SK-N-SH treated with all-trans-retinoic acid at 6 μM for 48 hours (cell line): ENCODE data around the gene GRM7.

Source experiments
- ATAC-seq: fragments of 200-7000 bp; cut with Tn5 transposase; 3 replicates; pipeline ENCODE4 v1.9.1; 2020; ENCODE audit warnings: mild to moderate bottlenecking, moderate library complexity
- ARNTL ChIP-seq: fragments of 450-650 bp; formaldehyde crosslinking; IDR thresholded peaks from 2 replicates; pipeline ENCODE4 v1.5.0; 2020; ENCODE audit warnings: low read depth, mild to moderate bottlenecking, moderate library complexity, borderline replicate concordance
- BACH2 ChIP-seq: fragments of 250-450 bp; sonication (Bioruptor Pico); IDR thresholded peaks from 2 replicates; pipeline ENCODE4 v1.9.0; 2021; ENCODE audit warnings: mild to moderate bottlenecking, borderline replicate concordance
- CSDC2 ChIP-seq: fragments of 250-450 bp; sonication (Bioruptor Pico); IDR thresholded peaks from 2 replicates; pipeline ENCODE4 v1.5.0; 2020; ENCODE audit warnings: mild to moderate bottlenecking, moderate library complexity
- ESRRG ChIP-seq: fragments of 250-450 bp; sonication (Bioruptor Pico); IDR thresholded peaks from 2 replicates; pipeline ENCODE4 v1.6.1; 2021; ENCODE audit warnings: mild to moderate bottlenecking
- GLIS3 ChIP-seq: fragments of 250-450 bp; sonication (Bioruptor Pico); IDR thresholded peaks from 2 replicates; pipeline ENCODE4 v1.5.0; 2020; ENCODE audit warnings: mild to moderate bottlenecking, moderate library complexity
- ISL1 ChIP-seq: fragments of 250-450 bp; sonication (Bioruptor Pico); IDR thresholded peaks from 2 replicates; pipeline ENCODE4 v2.1.2; 2022; ENCODE audit warnings: mild to moderate bottlenecking, moderate library complexity
- OSR1 ChIP-seq: fragments of 250-450 bp; sonication (Bioruptor Pico); IDR thresholded peaks from 2 replicates; pipeline ENCODE4 v1.8.0; 2022; ENCODE audit warnings: moderate library complexity, mild to moderate bottlenecking, inconsistent platforms
- PPARA ChIP-seq: fragments of 250-450 bp; sonication (Bioruptor Pico); IDR thresholded peaks from 2 replicates; pipeline ENCODE4 v1.5.0; 2020; ENCODE audit warnings: mild to moderate bottlenecking, borderline replicate concordance
- RARB ChIP-seq: fragments of 250-450 bp; sonication (Bioruptor Pico); IDR thresholded peaks from 2 replicates; pipeline ENCODE4 v1.8.0; 2021; ENCODE audit warnings: mild to moderate bottlenecking, moderate library complexity
- SNAI2 ChIP-seq: fragments of 250-450 bp; sonication (Bioruptor Pico); IDR thresholded peaks from 2 replicates; pipeline ENCODE4 v1.5.0; 2020; ENCODE audit warnings: mild to moderate bottlenecking, moderate library complexity
- TCF4 ChIP-seq: fragments of 250-450 bp; sonication (Bioruptor Pico); IDR thresholded peaks from 2 replicates; pipeline ENCODE4 v1.8.0; 2021; ENCODE audit warnings: mild to moderate bottlenecking, moderate library complexity, borderline replicate concordance
- TOX ChIP-seq: fragments of 250-450 bp; sonication (Bioruptor Pico); IDR thresholded peaks from 2 replicates; pipeline ENCODE4 v1.8.0; 2021; ENCODE audit warnings: mild to moderate bottlenecking, moderate library complexity, borderline replicate concordance
- ZC3H10 ChIP-seq: fragments of 250-450 bp; sonication (Bioruptor Pico); IDR thresholded peaks from 2 replicates; pipeline ENCODE4 v1.5.1; 2021; ENCODE audit warnings: mild to moderate bottlenecking, moderate library complexity
- ZFP3 ChIP-seq: fragments of 250-450 bp; sonication (Bioruptor Pico); IDR thresholded peaks from 2 replicates; pipeline ENCODE4 v1.5.0; 2020; ENCODE audit warnings: mild to moderate bottlenecking, moderate library complexity
- ZFP30 ChIP-seq: fragments of 450-650 bp; formaldehyde crosslinking; IDR thresholded peaks from 2 replicates; pipeline ENCODE4 v1.5.0; 2022; ENCODE audit warnings: mild to moderate bottlenecking, moderate library complexity
- ZNF565 ChIP-seq: fragments of 450-650 bp; formaldehyde crosslinking; conservative IDR thresholded peaks from 2 replicates; pipeline ENCODE4 v1.5.0; 2020; ENCODE audit warnings: low read depth, mild to moderate bottlenecking, moderate library complexity
- ZNF70 ChIP-seq: fragments of 450-650 bp; formaldehyde crosslinking; IDR thresholded peaks from 2 replicates; pipeline ENCODE4 v1.5.0; 2020; ENCODE audit warnings: mild to moderate bottlenecking, moderate library complexity
- ZNF8 ChIP-seq: fragments of 450-650 bp; formaldehyde crosslinking; IDR thresholded peaks from 2 replicates; pipeline ENCODE4 v1.5.0; 2020; ENCODE audit warnings: mild to moderate bottlenecking, moderate library complexity
- TF ChIP-seq, protein P1 (sequence below): fragments of 250-450 bp; sonication (Bioruptor Pico); IDR thresholded peaks from 2 replicates; pipeline ENCODE4 v1.5.0; 2020; ENCODE audit warnings: mild to moderate bottlenecking, moderate library complexity
- TF ChIP-seq, protein P2 (sequence below): fragments of 250-450 bp; sonication (Bioruptor Pico); IDR thresholded peaks from 2 replicates; pipeline ENCODE4 v1.8.0; 2020; ENCODE audit warnings: mild to moderate bottlenecking, moderate library complexity, borderline replicate concordance
- TF ChIP-seq, protein P3 (sequence below): fragments of 250-450 bp; sonication (Bioruptor Pico); IDR thresholded peaks from 2 replicates; pipeline ENCODE4 v1.5.1; 2020; ENCODE audit warnings: low read depth, mild to moderate bottlenecking, moderate library complexity
- TF ChIP-seq, protein P4 (sequence below): fragments of 250-450 bp; sonication (Bioruptor Pico); IDR thresholded peaks from 2 replicates; pipeline ENCODE4 v1.8.0; 2021; ENCODE audit warnings: low read depth, mild to moderate bottlenecking, moderate library complexity, borderline replicate concordance

Gene GRM7

DNA sequence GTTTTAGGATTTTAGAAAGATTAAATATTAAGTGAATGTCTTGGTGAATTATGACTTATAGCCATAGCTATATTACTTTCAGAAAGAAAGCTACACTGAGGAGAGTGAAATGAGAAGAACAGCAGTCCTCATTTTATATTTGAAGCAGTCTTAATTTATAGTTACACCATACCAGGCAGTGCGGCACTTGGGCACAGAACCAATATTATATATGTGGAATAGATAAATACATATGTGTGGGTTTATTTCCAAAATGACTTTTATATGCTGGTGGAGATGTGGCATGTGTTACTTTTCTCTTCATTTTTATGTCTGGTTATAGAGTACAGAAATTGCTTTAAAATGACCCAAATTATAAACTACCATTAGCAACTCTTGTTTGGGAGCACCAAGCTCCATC is 759.5 kb downstream of the GRM7 start:
- ATAC-seq: no peak
- no peak for TF ChIP-seq ZNF8
- TF ChIP-seq OSR1: no peak
- TF ChIP-seq ESRRG (CRISPR knock-in tag): no peak
- no peak for TF ChIP-seq ZNF565 (CRISPR knock-in tag)
- TF ChIP-seq ZFP3: no peak
- TF ChIP-seq RARB (CRISPR knock-in tag): no peak
- no peak for TF ChIP-seq ARNTL (CRISPR knock-in tag)
- TF ChIP-seq SNAI2 (CRISPR knock-in tag): no peak
- no peak for TF ChIP-seq GLIS3 (CRISPR knock-in tag)
- TF ChIP-seq TOX (CRISPR knock-in tag): no peak
- TF ChIP-seq, protein P1, sequence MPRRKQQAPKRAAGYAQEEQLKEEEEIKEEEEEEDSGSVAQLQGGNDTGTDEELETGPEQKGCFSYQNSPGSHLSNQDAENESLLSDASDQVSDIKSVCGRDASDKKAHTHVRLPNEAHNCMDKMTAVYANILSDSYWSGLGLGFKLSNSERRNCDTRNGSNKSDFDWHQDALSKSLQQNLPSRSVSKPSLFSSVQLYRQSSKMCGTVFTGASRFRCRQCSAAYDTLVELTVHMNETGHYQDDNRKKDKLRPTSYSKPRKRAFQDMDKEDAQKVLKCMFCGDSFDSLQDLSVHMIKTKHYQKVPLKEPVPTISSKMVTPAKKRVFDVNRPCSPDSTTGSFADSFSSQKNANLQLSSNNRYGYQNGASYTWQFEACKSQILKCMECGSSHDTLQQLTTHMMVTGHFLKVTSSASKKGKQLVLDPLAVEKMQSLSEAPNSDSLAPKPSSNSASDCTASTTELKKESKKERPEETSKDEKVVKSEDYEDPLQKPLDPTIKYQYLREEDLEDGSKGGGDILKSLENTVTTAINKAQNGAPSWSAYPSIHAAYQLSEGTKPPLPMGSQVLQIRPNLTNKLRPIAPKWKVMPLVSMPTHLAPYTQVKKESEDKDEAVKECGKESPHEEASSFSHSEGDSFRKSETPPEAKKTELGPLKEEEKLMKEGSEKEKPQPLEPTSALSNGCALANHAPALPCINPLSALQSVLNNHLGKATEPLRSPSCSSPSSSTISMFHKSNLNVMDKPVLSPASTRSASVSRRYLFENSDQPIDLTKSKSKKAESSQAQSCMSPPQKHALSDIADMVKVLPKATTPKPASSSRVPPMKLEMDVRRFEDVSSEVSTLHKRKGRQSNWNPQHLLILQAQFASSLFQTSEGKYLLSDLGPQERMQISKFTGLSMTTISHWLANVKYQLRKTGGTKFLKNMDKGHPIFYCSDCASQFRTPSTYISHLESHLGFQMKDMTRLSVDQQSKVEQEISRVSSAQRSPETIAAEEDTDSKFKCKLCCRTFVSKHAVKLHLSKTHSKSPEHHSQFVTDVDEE: no peak
- no peak for TF ChIP-seq CSDC2 (CRISPR knock-in tag)
- no peak for TF ChIP-seq TCF4
- TF ChIP-seq ISL1: no peak
- no peak for TF ChIP-seq ZC3H10 (CRISPR knock-in tag)
- TF ChIP-seq, all 23 proteins: peak for 0

DNA sequence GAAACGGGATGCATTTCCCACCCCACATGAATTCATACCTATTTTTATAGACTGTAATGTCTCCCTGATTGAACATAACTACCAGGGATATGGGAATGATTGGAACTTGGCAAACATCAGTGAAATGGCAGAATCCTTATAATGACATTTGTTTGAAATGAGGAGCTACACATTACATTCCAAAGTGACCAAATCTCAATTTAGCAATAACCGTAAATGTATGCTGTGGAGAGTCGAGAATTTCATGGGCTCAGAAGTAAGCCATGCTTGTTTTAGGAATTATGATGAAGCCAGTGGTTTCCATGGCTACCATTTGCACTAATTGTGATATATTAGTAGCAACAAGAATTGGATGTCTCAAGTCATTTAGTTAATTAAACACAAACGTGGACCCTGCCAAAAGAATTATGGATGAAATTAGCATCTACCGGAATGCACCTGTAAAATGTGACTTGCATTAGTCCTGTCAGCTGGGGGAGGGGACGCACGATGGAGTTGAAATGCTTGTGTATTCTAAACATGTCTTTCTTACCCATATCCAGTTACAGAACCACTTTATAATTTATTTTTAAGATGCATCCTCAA is 760.2 kb downstream of the GRM7 start:
- ATAC-seq: no peak
- no peak for TF ChIP-seq TCF4
- TF ChIP-seq, protein P2, sequence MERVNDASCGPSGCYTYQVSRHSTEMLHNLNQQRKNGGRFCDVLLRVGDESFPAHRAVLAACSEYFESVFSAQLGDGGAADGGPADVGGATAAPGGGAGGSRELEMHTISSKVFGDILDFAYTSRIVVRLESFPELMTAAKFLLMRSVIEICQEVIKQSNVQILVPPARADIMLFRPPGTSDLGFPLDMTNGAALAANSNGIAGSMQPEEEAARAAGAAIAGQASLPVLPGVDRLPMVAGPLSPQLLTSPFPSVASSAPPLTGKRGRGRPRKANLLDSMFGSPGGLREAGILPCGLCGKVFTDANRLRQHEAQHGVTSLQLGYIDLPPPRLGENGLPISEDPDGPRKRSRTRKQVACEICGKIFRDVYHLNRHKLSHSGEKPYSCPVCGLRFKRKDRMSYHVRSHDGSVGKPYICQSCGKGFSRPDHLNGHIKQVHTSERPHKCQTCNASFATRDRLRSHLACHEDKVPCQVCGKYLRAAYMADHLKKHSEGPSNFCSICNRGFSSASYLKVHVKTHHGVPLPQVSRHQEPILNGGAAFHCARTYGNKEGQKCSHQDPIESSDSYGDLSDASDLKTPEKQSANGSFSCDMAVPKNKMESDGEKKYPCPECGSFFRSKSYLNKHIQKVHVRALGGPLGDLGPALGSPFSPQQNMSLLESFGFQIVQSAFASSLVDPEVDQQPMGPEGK (CRISPR knock-in tag): no peak
- no peak for TF ChIP-seq ZC3H10 (CRISPR knock-in tag)
- TF ChIP-seq, protein P3, sequence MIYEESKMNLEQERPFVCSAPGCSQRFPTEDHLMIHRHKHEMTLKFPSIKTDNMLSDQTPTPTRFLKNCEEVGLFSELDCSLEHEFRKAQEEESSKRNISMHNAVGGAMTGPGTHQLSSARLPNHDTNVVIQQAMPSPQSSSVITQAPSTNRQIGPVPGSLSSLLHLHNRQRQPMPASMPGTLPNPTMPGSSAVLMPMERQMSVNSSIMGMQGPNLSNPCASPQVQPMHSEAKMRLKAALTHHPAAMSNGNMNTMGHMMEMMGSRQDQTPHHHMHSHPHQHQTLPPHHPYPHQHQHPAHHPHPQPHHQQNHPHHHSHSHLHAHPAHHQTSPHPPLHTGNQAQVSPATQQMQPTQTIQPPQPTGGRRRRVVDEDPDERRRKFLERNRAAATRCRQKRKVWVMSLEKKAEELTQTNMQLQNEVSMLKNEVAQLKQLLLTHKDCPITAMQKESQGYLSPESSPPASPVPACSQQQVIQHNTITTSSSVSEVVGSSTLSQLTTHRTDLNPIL (CRISPR knock-in tag): no peak
- no peak for TF ChIP-seq CSDC2 (CRISPR knock-in tag)
- TF ChIP-seq, protein P4, sequence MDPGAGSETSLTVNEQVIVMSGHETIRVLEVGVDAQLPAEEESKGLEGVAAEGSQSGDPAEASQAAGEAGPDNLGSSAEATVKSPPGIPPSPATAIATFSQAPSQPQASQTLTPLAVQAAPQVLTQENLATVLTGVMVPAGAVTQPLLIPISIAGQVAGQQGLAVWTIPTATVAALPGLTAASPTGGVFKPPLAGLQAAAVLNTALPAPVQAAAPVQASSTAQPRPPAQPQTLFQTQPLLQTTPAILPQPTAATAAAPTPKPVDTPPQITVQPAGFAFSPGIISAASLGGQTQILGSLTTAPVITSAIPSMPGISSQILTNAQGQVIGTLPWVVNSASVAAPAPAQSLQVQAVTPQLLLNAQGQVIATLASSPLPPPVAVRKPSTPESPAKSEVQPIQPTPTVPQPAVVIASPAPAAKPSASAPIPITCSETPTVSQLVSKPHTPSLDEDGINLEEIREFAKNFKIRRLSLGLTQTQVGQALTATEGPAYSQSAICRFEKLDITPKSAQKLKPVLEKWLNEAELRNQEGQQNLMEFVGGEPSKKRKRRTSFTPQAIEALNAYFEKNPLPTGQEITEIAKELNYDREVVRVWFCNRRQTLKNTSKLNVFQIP (CRISPR knock-in tag): no peak
- no peak for TF ChIP-seq TOX (CRISPR knock-in tag)
- TF ChIP-seq ISL1: no peak
- no peak for TF ChIP-seq ZNF565 (CRISPR knock-in tag)
- no peak for TF ChIP-seq RARB (CRISPR knock-in tag)
- TF ChIP-seq PPARA (CRISPR knock-in tag): no peak
- TF ChIP-seq ZFP30 (CRISPR knock-in tag): no peak
- no peak for TF ChIP-seq ZNF70 (CRISPR knock-in tag)
- TF ChIP-seq GLIS3 (CRISPR knock-in tag): no peak
- TF ChIP-seq BACH2 (CRISPR knock-in tag): no peak
- TF ChIP-seq, protein P1: no peak
- no peak for TF ChIP-seq ARNTL (CRISPR knock-in tag)
